ENCODE data around the gene HLF. TPM values are rescaled to one million over a fixed set of nuclear protein-coding genes. Genes with fewer than 3 reads are reported as not detected.

HLF gene
- total RNA-seq, 1 donor from 2014 or later, result 0.32 TPM

GRCh38 chr17:55282741-55283140 is 18.0 kb downstream of the HLF start:
- no peak overlapping the region for H3K27ac Mint-ChIP-seq (ENCODE audit: unreplicated experiment)
- H3K36me3 Mint-ChIP-seq (ENCODE audit: unreplicated experiment), result no peaks in the 10 kb centered on the region
- peaks cover 1% of the 10 kb centered on the region for H3K9me3 Mint-ChIP-seq (ENCODE audit: unreplicated experiment)
- no peaks in the 10 kb centered on the region for H3K4me1 Mint-ChIP-seq (ENCODE audit: low read depth, unreplicated experiment)
- no peak overlapping the region for H3K4me3 Mint-ChIP-seq (ENCODE audit: unreplicated experiment)
- DNase-seq, result no peak
- H3K27me3 Mint-ChIP-seq (ENCODE audit: unreplicated experiment), result no peaks in the 10 kb centered on the region
- TF ChIP-seq, protein P1, sequence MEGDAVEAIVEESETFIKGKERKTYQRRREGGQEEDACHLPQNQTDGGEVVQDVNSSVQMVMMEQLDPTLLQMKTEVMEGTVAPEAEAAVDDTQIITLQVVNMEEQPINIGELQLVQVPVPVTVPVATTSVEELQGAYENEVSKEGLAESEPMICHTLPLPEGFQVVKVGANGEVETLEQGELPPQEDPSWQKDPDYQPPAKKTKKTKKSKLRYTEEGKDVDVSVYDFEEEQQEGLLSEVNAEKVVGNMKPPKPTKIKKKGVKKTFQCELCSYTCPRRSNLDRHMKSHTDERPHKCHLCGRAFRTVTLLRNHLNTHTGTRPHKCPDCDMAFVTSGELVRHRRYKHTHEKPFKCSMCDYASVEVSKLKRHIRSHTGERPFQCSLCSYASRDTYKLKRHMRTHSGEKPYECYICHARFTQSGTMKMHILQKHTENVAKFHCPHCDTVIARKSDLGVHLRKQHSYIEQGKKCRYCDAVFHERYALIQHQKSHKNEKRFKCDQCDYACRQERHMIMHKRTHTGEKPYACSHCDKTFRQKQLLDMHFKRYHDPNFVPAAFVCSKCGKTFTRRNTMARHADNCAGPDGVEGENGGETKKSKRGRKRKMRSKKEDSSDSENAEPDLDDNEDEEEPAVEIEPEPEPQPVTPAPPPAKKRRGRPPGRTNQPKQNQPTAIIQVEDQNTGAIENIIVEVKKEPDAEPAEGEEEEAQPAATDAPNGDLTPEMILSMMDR (IDR thresholded peaks at IDR 0.05; ENCODE audit: partially characterized antibody, unreplicated experiment), result no peak

GRCh38 chr17:55283256-55283965 is 18.7 kb downstream of the HLF start:
- Mint-ChIP-seq H3K4me1 (ENCODE audit: low read depth, unreplicated experiment) (no peaks in the 10 kb centered on the region), H3K9me3 (ENCODE audit: unreplicated experiment) (peaks cover 1% of the 10 kb centered on the region), H3K27me3 (ENCODE audit: unreplicated experiment) (no peaks in the 10 kb centered on the region), H3K4me3 (ENCODE audit: unreplicated experiment) (no peak overlapping the region), H3K27ac (ENCODE audit: unreplicated experiment) (no peak overlapping the region), H3K36me3 (ENCODE audit: unreplicated experiment) (no peaks in the 10 kb centered on the region)
- TF ChIP-seq, protein P1 (IDR thresholded peaks at IDR 0.05; ENCODE audit: partially characterized antibody, unreplicated experiment), result no peak
- no peak for DNase-seq

DNA sequence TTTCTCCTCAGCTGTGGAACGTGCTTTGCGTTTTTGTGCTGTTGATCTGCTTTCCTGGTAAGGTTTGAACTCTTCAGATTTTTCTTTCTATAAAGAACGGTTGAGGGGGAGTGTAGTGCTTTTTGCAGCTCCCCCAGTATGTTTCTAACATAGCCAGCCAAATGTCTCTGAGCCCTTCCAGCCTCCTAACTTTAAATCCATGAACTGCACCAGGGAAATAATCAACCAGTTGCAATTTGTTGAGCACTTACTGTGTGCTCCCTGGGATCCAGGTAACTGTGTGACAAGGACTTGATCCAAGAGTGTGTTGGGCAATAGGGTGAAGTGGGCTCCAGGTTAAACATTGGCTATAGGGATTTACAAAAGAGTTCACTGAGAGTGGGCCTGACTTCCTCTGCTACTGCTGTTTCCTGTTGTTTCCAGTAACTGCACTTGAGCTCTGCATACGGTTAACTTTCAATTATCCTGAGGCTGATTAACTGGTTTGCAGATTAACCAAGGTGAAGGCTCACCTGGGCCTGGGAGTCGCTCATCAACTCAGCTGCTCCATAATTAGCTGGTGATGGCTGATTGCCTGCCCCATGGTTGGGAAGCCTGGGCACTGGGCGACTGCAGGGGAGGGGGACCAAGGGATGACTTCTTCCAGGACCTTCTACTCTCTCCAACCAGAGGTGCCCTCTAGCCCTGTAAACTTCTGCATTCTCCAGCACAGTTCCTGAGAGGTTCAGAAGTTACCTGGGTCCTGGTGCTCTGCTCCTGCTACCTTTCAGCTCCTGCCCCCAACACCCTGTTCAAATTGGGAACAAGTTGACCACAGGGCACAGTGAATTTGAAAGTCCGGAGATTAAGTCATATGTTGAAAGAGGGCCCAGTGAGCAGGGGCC is 19.5 kb downstream of the HLF start:
- no peaks in the 10 kb centered on the region for H3K4me1 Mint-ChIP-seq (ENCODE audit: low read depth, unreplicated experiment)
- H3K4me3 Mint-ChIP-seq (ENCODE audit: unreplicated experiment), result no peak overlapping the region
- H3K36me3 Mint-ChIP-seq (ENCODE audit: unreplicated experiment), result no peaks in the 10 kb centered on the region
- peaks cover 1% of the 10 kb centered on the region for H3K9me3 Mint-ChIP-seq (ENCODE audit: unreplicated experiment)
- H3K27me3 Mint-ChIP-seq (ENCODE audit: unreplicated experiment), result no peaks in the 10 kb centered on the region
- no peak overlapping the region for H3K27ac Mint-ChIP-seq (ENCODE audit: unreplicated experiment)
- TF ChIP-seq, protein P1 (IDR thresholded peaks at IDR 0.05; ENCODE audit: partially characterized antibody, unreplicated experiment), result no peak
- DNase-seq, result no peak

DNA sequence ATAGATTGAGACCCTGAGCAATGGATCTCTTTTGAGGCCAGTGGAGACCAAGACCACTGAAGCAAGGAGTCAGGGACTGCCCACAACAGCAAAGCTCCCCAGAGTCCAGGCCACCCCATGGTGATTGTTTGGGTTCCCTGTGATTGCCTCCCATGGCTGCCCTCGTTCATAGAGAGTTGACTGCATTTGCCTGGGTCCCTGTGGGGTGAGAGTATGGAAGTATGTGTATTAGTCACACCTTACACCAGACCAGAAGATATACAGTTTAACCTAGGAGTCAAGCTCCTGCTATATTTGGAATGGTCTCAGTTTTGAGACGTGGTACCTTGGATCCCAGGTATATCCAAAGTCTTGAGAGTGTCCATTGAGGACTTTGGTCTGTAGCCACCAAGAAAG is 20.2 kb downstream of the HLF start:
- no peaks in the 10 kb centered on the region for H3K4me1 Mint-ChIP-seq (ENCODE audit: low read depth, unreplicated experiment)
- no peaks in the 10 kb centered on the region for H3K36me3 Mint-ChIP-seq (ENCODE audit: unreplicated experiment)
- peaks cover 1% of the 10 kb centered on the region for H3K9me3 Mint-ChIP-seq (ENCODE audit: unreplicated experiment)
- no peak overlapping the region for H3K4me3 Mint-ChIP-seq (ENCODE audit: unreplicated experiment)
- no peaks in the 10 kb centered on the region for H3K27me3 Mint-ChIP-seq (ENCODE audit: unreplicated experiment)
- H3K27ac Mint-ChIP-seq (ENCODE audit: unreplicated experiment), result no peak overlapping the region
- TF ChIP-seq, protein P1 (IDR thresholded peaks at IDR 0.05; ENCODE audit: partially characterized antibody, unreplicated experiment), result no peak
- DNase-seq, result no peak

All from glutamatergic neuron (in vitro differentiated cells).